Measurements from ENCODE around the gene NPW. TPM values are rescaled to one million over a fixed set of nuclear protein-coding genes. Genes with fewer than 3 reads are reported as not detected.

Gene NPW
- total RNA-seq, 1 donor = not detected

- no peak for TF ChIP-seq CTCF (IDR thresholded peaks at IDR 0.05; ENCODE audit: extremely low read depth, low read depth, low read length)
- Histone ChIP-seq H3K27ac (ENCODE audit: low read depth, low read length) (no peak overlapping the region), H3K9me3 (ENCODE audit: low read depth, low read length) (no peaks in the 10 kb centered on the region), H3K27me3 (ENCODE audit: insufficient read depth, low read length) (no peaks in the 10 kb centered on the region), H3K4me1 (ENCODE audit: insufficient read depth, low read length) (peaks cover 27% of the 10 kb centered on the region), H3K79me2 (ENCODE audit: insufficient read depth, low read length) (peaks cover 15% of the 10 kb centered on the region), H3K36me3 (ENCODE audit: insufficient read depth, low read length) (no peaks in the 10 kb centered on the region), H4K20me1 (ENCODE audit: insufficient read depth, low read length) (no peaks in the 10 kb centered on the region), H2AFZ (ENCODE audit: low read length) (no peak overlapping the region), H3K4me2 (ENCODE audit: insufficient read depth, low read length) (no peak overlapping the region), H3K4me3 (ENCODE audit: insufficient read depth, low read length) (no peak overlapping the region)
- DNase-seq (ENCODE audit: insufficient read length, low spot score, missing footprints) = no peak
Measured at GRCh38 chr16:2043667-2044451, 24.3 kb downstream of the NPW start.

- H3K4me3 ChIP-seq (ENCODE audit: insufficient read depth, low read length) = no peak overlapping the region
- TF ChIP-seq CTCF (IDR thresholded peaks at IDR 0.05; ENCODE audit: extremely low read depth, low read depth, low read length) = no peak
- H3K4me1 ChIP-seq (ENCODE audit: insufficient read depth, low read length) = peaks cover 21% of the 10 kb centered on the region
- H3K27me3 ChIP-seq (ENCODE audit: insufficient read depth, low read length) = no peaks in the 10 kb centered on the region
- no peaks in the 10 kb centered on the region for H4K20me1 ChIP-seq (ENCODE audit: insufficient read depth, low read length)
- H3K9me3 ChIP-seq (ENCODE audit: low read depth, low read length) = no peaks in the 10 kb centered on the region
- H3K36me3 ChIP-seq (ENCODE audit: insufficient read depth, low read length) = no peaks in the 10 kb centered on the region
- no peak for DNase-seq (ENCODE audit: insufficient read length, low spot score, missing footprints)
- no peak overlapping the region for H3K27ac ChIP-seq (ENCODE audit: low read depth, low read length)
- no peak overlapping the region for H2AFZ ChIP-seq (ENCODE audit: low read length)
- peaks cover 22% of the 10 kb centered on the region for H3K79me2 ChIP-seq (ENCODE audit: insufficient read depth, low read length)
- H3K4me2 ChIP-seq (ENCODE audit: insufficient read depth, low read length) = no peak overlapping the region
Measured at GRCh38 chr16:2044541-2044940, 25.0 kb downstream of the NPW start.

- Histone ChIP-seq H3K4me2 (ENCODE audit: insufficient read depth, low read length) (peak overlapping the region; percentile 90), H3K79me2 (ENCODE audit: insufficient read depth, low read length) (peaks cover 29% of the 10 kb centered on the region), H4K20me1 (ENCODE audit: insufficient read depth, low read length) (no peaks in the 10 kb centered on the region), H3K27ac (ENCODE audit: low read depth, low read length) (no peak overlapping the region), H2AFZ (ENCODE audit: low read length) (no peak overlapping the region), H3K4me1 (ENCODE audit: insufficient read depth, low read length) (peaks cover 13% of the 10 kb centered on the region), H3K27me3 (ENCODE audit: insufficient read depth, low read length) (no peaks in the 10 kb centered on the region), H3K4me3 (ENCODE audit: insufficient read depth, low read length) (no peak overlapping the region), H3K36me3 (ENCODE audit: insufficient read depth, low read length) (peaks cover 6% of the 10 kb centered on the region), H3K9me3 (ENCODE audit: low read depth, low read length) (no peaks in the 10 kb centered on the region)
- no peak for TF ChIP-seq CTCF (IDR thresholded peaks at IDR 0.05; ENCODE audit: extremely low read depth, low read depth, low read length)
- DNase-seq (ENCODE audit: insufficient read length, low spot score, missing footprints) = no peak
Measured at GRCh38 chr16:2045965-2046892, 26.6 kb downstream of the NPW start.

- H2AFZ ChIP-seq (ENCODE audit: low read length) = peak overlapping the region; percentile 74
- no peak for DNase-seq (ENCODE audit: insufficient read length, low spot score, missing footprints)
- peaks cover 11% of the 10 kb centered on the region for H3K36me3 ChIP-seq (ENCODE audit: insufficient read depth, low read length)
- peak overlapping the region; percentile 90 for H3K4me2 ChIP-seq (ENCODE audit: insufficient read depth, low read length)
- H3K4me3 ChIP-seq (ENCODE audit: insufficient read depth, low read length) = peak overlapping the region; percentile 91
- H3K79me2 ChIP-seq (ENCODE audit: insufficient read depth, low read length) = peaks cover 32% of the 10 kb centered on the region
- H3K9me3 ChIP-seq (ENCODE audit: low read depth, low read length) = no peaks in the 10 kb centered on the region
- peaks cover 13% of the 10 kb centered on the region for H3K4me1 ChIP-seq (ENCODE audit: insufficient read depth, low read length)
- H3K27ac ChIP-seq (ENCODE audit: low read depth, low read length) = peak overlapping the region; percentile 7
- no peak for TF ChIP-seq CTCF (IDR thresholded peaks at IDR 0.05; ENCODE audit: extremely low read depth, low read depth, low read length)
- no peaks in the 10 kb centered on the region for H3K27me3 ChIP-seq (ENCODE audit: insufficient read depth, low read length)
- no peaks in the 10 kb centered on the region for H4K20me1 ChIP-seq (ENCODE audit: insufficient read depth, low read length)
Measured at GRCh38 chr16:2046893-2047329, 27.3 kb downstream of the NPW start.
